GM12878 (cell line): ENCODE measurements around the gene USP17L18. TPM values are rescaled to one million over a fixed set of nuclear protein-coding genes. Genes with fewer than 3 reads are reported as not detected.
"Not testable (repeated sequence)": the region's sequence is repeated elsewhere in the genome, so short reads cannot be mapped to it uniquely, and the experiment has no call there.

Experiments
- ATAC-seq: fragments of 200-7000 bp; cut with Tn5 transposase; 3 replicates; pipeline ENCODE4 v1.9.1; 2020; ENCODE audit warnings: mild to moderate bottlenecking, moderate library complexity
- BruUV-seq: library from RNA; stranded (reverse); fragments of 400-500 nt; replicated peaks from 2 replicates; lab custom pipeline; 2021; lab: Mats Ljungman, UMichigan
- CTCF ChIA-PET: fragments of 300-600 bp; sonication (Branson Sonifier 250); formaldehyde crosslinking; extraction: SDS; loops from one replicate; lab custom pipeline; 2021; ENCODE audit warnings: inconsistent platforms; lab: Yijun Ruan, JAX
- POLR2A ChIA-PET: fragments of 350-600 bp; formaldehyde crosslinking; extraction: SDS; loops from one replicate; lab custom pipeline; 2021; ENCODE audit warnings: inconsistent platforms; lab: Charles Lee
- RAD21 ChIA-PET: fragments of 300-600 bp; sonication (Branson Sonifier 250); formaldehyde crosslinking; loops from one replicate; lab custom pipeline; 2023; ENCODE audit warnings: antibody characterized with exemption; ENCODE audit not compliant: unreplicated experiment; lab: Charles Lee
- SMC1A ChIA-PET: fragments of 300-600 bp; sonication (Branson Sonifier 250); formaldehyde crosslinking; loops from one replicate; lab custom pipeline; 2023; ENCODE audit not compliant: unreplicated experiment, uncharacterized antibody; lab: Charles Lee
- DNase-seq: peaks from one replicate; pipeline ENCODE4 v3.0.0-alpha.2; 2011; ENCODE audit warnings: low read depth, low spot score
- FAIRE-seq: peaks from 3 replicates; lab custom pipeline; 2011; peaks lifted over from hg19 to GRCh38; lab: Jason Lieb, UNC
- H2AFZ ChIP-seq: 2 replicates; pipeline ENCODE4 v1.6.0; 2011; ENCODE audit warnings: low read depth, low read length, control low read depth; ENCODE audit not compliant: control insufficient read depth
- H3K27ac ChIP-seq: 2 replicates; pipeline ENCODE4 v1.5.1; 2011; ENCODE audit warnings: control low read depth; ENCODE audit not compliant: control insufficient read depth, insufficient read depth
- H3K27me3 ChIP-seq, 2 experiments: replicated peaks in 1 of 2; 2 replicates each; pipeline versions ENCODE4 v1.6.0 to v1.6.1; 2011; ENCODE audit warnings: low read length in 1 of 2; ENCODE audit not compliant: control insufficient read depth in 2 of 2, insufficient read depth in 2 of 2
- H3K36me3 ChIP-seq, 2 experiments: 2 replicates each; pipeline ENCODE4 v1.5.1; 2011; ENCODE audit warnings: low read length in 1 of 2; ENCODE audit not compliant: control insufficient read depth in 2 of 2, insufficient read depth in 2 of 2
- H3K4me1 ChIP-seq: 2 replicates; pipeline ENCODE4 v1.6.1; 2011; ENCODE audit warnings: mild to moderate bottlenecking, low read length, moderate library complexity, mixed read lengths; ENCODE audit not compliant: control insufficient read depth, insufficient read depth
- H3K4me2 ChIP-seq: 2 replicates; pipeline ENCODE4 v1.6.0; 2011; ENCODE audit warnings: control low read depth; ENCODE audit not compliant: control insufficient read depth, insufficient read depth
- H3K4me3 ChIP-seq: fragments of 200-600 bp; sonication (generic); 2 replicates; pipeline ENCODE4 v1.5.1; 2016
- H3K79me2 ChIP-seq: 2 replicates; pipeline ENCODE4 v1.6.0; 2011; ENCODE audit warnings: low read length; ENCODE audit not compliant: control insufficient read depth, insufficient read depth
- H3K9ac ChIP-seq: 2 replicates; pipeline ENCODE4 v1.8.0; 2011; ENCODE audit warnings: low read length, control low read depth, mixed read lengths; ENCODE audit not compliant: control insufficient read depth, insufficient read depth
- H3K9me3 ChIP-seq: replicated peaks from 3 replicates; pipeline ENCODE4 v1.5.1; 2011; ENCODE audit warnings: mild to moderate bottlenecking, low read length; ENCODE audit not compliant: control insufficient read depth, insufficient read depth
- H4K20me1 ChIP-seq: 2 replicates; pipeline ENCODE4 v1.6.0; 2011; ENCODE audit not compliant: control insufficient read depth, insufficient read depth
- WGBS: methylation state at CpG from one replicate; pipeline ENCODE4 v1.1.6; 2016; ENCODE audit warnings: low lambda C conversion rate; ENCODE audit not compliant: insufficient replicate concordance, insufficient coverage; ENCODE audit errors: missing lambda C conversion rate; 5-methylcytosine and 5-hydroxymethylcytosine counted together
- in situ Hi-C: fragments of 300-500 bp; cut with MboI; formaldehyde crosslinking; loops from 9 replicates; pipeline ENCODE4 v1.14.3; 2018; ENCODE audit warnings: mixed read lengths
- intact Hi-C: fragments of 100-400 bp; cut with micrococcal nuclease; formaldehyde crosslinking; loops from one replicate; pipeline ENCODE4 v1.14.2; 2022; ENCODE audit not compliant: unreplicated experiment
- polyA plus RNA-seq, 11 experiments: library from polyadenylated mRNA; depleted of rRNA in 4 of 11; unstranded in 6 of 11; stranded (reverse) in 5 of 11; fragments of >200 nt; fragmentation: Nextera tagmentation in 4 of 11; fragmentation: Illumina TruSeq in 1 of 11; extraction: Ambion mirVana in 4 of 11; extraction: Trizol in 1 of 11; gene quantifications; 1 replicate in 1 of 11; 2 replicates in 10 of 11; pipeline versions ENCODE4 v1.2.1 to v1.2.3, GENCODE V29; 2011 to 2016; ENCODE audit warnings: inconsistent platforms in 2 of 11, missing spikeins in 2 of 11, low read depth in 1 of 11
- total RNA-seq, 4 experiments: library from RNA; depleted of rRNA in 3 of 4; stranded (reverse); fragments of >200 nt in 3 of 4; fragmentation: Illumina TruSeq in 1 of 4; extraction: Trizol in 1 of 4; gene quantifications; 2 replicates each; pipeline versions ENCODE4 v1.2.1 to v1.2.3, GENCODE V29; 2013 to 2021

Gene USP17L18
- total and polyA plus RNA-seq, 10 of the 15 experiments (the other 5 are each of a cell fraction or from before 2014, with no cell fraction given), result not detected

- H3K27ac ChIP-seq, ATAC-seq, H2AFZ ChIP-seq, H3K9ac ChIP-seq, POLR2A ChIA-PET, intact Hi-C loops, H4K20me1 ChIP-seq, H3K4me2 ChIP-seq, SMC1A ChIA-PET, BruUV-seq, H3K79me2 ChIP-seq, CTCF ChIA-PET, H3K27me3 ChIP-seq, H3K4me1 ChIP-seq, H3K36me3 ChIP-seq, H3K4me3 ChIP-seq, in situ Hi-C loops, FAIRE-seq, DNase-seq, RAD21 ChIA-PET, H3K9me3 ChIP-seq: not testable (repeated sequence)
- WGBS, result no CpG with 5 or more reads among the region's 15 CpGs
Measured at GRCh38 chr4:9234085-9234484, 14.3 kb upstream of the USP17L18 start, which contains the start of gene USP17L15. USP17L15 (plus strand) TSS chr4:9234385; CDS start chr4:9234385, 0 bp downstream.

DNA sequence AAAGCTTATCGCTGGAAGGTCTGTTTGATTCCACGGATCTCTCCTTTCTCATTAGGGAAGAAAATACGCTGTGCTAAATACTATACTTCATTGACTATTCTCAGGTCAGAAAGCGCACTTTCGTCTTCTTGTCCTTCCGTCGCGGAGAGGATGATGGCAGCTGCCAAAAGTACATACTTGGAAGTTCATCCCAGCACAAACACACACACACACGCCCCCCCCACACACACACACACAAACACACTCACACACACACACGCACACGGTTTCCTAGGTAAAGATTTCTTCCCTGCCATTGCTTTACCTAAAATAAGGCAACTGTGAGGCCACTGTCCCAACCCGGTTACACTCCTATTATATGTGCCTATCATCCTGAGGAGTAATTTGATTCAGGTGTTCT, 10.0 kb upstream of the USP17L18 start:
- H2AFZ ChIP-seq, RAD21 ChIA-PET, in situ Hi-C loops, DNase-seq, H3K4me2 ChIP-seq, CTCF ChIA-PET, intact Hi-C loops, BruUV-seq, H3K4me1 ChIP-seq, H3K9me3 ChIP-seq, H3K27ac ChIP-seq, H3K4me3 ChIP-seq, POLR2A ChIA-PET, FAIRE-seq, ATAC-seq, H3K79me2 ChIP-seq, H3K9ac ChIP-seq, H3K36me3 ChIP-seq, SMC1A ChIA-PET, H4K20me1 ChIP-seq, H3K27me3 ChIP-seq: not testable (repeated sequence)
- 20% methylated on average over 3 of the region's 12 CpGs for WGBS

DNA sequence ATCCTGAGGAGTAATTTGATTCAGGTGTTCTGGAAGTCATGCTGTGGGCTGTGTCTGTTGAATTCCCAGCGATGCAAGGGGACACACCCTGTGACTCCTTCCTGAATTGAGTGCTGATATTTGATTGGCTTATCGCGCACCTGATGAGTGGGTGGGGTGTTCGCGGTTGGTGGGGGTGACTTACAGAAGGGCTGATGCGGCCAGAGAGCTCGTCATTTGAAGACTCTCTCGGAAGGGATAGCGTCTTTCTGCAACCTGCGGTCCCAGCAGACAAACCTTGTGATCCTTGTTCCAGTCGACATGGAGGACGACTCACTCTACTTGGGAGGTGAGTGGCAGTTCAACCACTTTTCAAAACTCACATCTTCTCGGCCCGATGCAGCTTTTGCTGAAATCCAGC, 4.9 kb upstream of the USP17L18 start, which contains the start of gene USP17L17:
USP17L17 (plus strand) TSS at position 301 of the 400 bp plus-strand sequence; CDS start at position 301, 0 bp downstream.
- ATAC-seq, RAD21 ChIA-PET, POLR2A ChIA-PET: not testable (repeated sequence)

DNA sequence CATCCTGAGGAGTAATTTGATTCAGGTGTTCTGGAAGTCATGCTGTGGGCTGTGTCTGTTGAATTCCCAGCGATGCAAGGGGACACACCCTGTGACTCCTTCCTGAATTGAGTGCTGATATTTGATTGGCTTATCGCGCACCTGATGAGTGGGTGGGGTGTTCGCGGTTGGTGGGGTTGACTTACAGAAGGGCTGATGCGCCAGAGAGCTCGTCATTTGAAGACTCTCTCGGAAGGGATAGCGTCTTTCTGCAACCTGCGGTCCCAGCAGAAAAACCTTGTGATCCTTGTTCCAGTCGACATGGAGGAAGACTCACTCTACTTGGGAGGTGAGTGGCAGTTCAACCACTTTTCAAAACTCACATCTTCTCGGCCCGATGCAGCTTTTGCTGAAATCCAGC, 4.6 kb downstream of the USP17L18 start, which contains the start of gene USP17L19:
USP17L19 (plus strand) TSS at position 301 of the 400 bp plus-strand sequence; CDS start at position 301, 0 bp downstream.
- CTCF ChIA-PET, H3K4me3 ChIP-seq, SMC1A ChIA-PET, H4K20me1 ChIP-seq, H2AFZ ChIP-seq, H3K4me2 ChIP-seq, in situ Hi-C loops, H3K4me1 ChIP-seq, intact Hi-C loops, BruUV-seq, ATAC-seq, H3K79me2 ChIP-seq, H3K36me3 ChIP-seq, FAIRE-seq, POLR2A ChIA-PET, RAD21 ChIA-PET, DNase-seq, H3K9me3 ChIP-seq, H3K9ac ChIP-seq, H3K27ac ChIP-seq, H3K27me3 ChIP-seq: not testable (repeated sequence)
- WGBS, result no CpG with 5 or more reads among the region's 13 CpGs

More for the DNA sequence above, 4.9 kb upstream of the USP17L18 start, which contains the start of gene USP17L17:
- H3K36me3 ChIP-seq, in situ Hi-C loops, FAIRE-seq, H3K9ac ChIP-seq, CTCF ChIA-PET, H3K4me1 ChIP-seq, DNase-seq, H3K79me2 ChIP-seq, H3K27me3 ChIP-seq, BruUV-seq, intact Hi-C loops, H4K20me1 ChIP-seq, H3K4me3 ChIP-seq, SMC1A ChIA-PET, H3K9me3 ChIP-seq, H3K4me2 ChIP-seq, H2AFZ ChIP-seq, H3K27ac ChIP-seq: not testable (repeated sequence)
- WGBS, result 66% methylated on average over 12 of the region's 14 CpGs
